GM20000 (cell line): ENCODE results near the gene OPRL1.
"Not testable (repeated sequence)": the region's sequence is repeated elsewhere in the genome, so short reads cannot be mapped to it uniquely, and the experiment has no call there.

Experiments
- DNase-seq: peaks from one replicate; pipeline ENCODE4 v3.0.0; 2012; ENCODE audit warnings: low spot score
- CTCF ChIP-seq: IDR thresholded peaks from 2 replicates; pipeline ENCODE4 v1.5.1; 2012; ENCODE audit warnings: mild to moderate bottlenecking, control low read depth; ENCODE audit errors: extremely low read depth, missing control alignments

The OPRL1 gene

DNA sequence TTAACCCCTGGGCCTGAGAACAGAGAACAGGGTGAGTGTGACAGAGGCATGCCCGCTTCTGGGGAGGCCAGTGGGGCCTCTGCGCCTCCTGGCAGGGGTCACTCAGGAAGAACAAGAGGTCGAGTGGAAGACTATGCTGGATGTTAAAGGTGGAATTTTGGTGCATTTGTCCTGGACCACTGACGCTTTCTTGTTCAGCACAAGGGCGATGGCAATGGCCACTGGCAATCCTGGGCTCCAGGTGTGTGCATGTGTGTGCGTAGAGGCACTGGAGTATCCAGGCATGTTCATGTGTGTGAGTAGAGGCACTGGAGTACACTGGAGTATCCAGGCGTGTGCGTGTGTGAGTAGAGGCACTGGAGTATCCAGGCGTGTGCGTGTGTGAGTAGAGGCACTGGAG is 51.0 kb downstream of the OPRL1 start:
- DNase-seq, result no peak
- no peak for TF ChIP-seq CTCF

DNA sequence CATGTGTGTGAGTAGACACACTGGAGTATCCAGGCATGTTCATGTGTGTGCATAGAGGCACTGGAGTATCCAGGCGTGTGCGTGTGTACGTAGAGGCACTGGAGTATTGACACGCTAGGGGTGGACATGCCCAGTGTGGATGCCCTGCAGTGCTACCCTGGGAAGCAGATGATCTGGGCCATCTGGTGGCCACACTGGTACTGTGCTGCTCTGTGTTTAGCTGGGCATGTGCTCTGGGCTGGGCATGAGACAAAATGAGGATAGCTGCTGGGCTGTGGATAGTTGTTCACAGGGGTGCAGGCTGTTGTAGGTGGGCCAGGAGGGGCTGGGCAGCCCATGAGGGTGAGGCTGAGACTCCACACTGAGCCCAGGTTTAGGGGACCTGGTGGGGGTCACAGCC is 51.5 kb downstream of the OPRL1 start:
- no peak for DNase-seq

DNA sequence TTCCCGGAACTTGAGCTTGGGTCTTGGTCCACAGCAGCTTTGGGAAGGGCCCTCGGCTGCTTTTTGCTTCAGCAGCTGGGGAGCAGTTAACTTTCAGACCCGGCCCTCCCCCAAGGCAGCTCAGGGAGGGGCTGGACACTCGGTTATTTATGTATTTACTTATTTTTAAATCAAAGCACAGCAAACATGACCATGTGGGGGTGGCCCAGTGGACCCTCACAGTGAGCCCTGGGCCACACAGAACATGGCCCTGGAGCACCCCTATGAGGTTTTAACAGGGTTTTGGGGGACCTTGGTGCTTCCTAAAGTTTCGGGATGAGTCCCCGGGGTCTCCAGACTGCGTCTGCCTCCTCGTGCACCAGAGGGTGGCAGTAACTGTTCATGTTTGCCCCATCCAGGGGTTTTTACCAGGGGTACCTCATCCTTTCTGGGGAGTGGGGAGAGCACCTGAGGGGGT is 54.1 kb downstream of the OPRL1 start:
- no peak for DNase-seq
- TF ChIP-seq CTCF, result no peak

More for the DNA sequence above, 51.5 kb downstream of the OPRL1 start:
- no peak for TF ChIP-seq CTCF

GRCh38 chr20:64134744-64135143 is 54.9 kb downstream of the OPRL1 start:
- not testable (repeated sequence) for DNase-seq

DNA sequence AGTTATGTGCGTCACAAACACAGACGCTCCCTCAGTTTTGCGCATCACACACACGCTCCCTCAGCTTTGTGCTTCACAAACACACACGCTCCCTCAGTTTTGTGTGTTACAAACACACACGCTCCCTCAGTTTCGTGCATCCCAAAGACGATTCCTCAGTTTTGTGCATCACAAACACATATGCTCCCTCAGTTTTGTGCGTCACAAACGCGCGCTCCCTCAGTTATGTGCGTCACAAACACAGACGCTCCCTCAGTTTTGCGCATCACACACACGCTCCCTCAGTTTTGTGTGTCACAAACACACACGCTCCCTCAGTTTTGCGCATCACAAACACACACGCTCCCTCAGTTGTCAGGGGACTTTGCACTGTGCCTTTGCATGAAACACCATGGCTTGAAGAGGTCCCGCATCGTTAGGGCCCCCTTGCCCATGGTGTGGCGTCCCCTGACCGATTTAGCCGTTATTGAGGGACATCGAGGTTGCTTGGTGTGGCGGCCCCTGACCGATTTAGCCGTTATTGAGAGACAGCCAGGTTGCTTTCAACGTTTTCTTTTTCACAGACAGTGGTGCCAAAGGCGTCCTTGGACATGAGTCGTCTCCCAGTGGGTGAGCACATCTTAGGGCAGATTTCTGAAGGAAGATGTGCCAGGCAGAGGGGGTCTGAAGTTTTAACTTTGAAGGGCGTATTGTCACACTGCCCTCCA is 56.3 kb downstream of the OPRL1 start:
- TF ChIP-seq CTCF, result no peak
- no peak for DNase-seq

- no peak for DNase-seq
- no peak for TF ChIP-seq CTCF
Observed at GRCh38 chr20:64137598-64138031, 57.7 kb downstream of the OPRL1 start.

DNA sequence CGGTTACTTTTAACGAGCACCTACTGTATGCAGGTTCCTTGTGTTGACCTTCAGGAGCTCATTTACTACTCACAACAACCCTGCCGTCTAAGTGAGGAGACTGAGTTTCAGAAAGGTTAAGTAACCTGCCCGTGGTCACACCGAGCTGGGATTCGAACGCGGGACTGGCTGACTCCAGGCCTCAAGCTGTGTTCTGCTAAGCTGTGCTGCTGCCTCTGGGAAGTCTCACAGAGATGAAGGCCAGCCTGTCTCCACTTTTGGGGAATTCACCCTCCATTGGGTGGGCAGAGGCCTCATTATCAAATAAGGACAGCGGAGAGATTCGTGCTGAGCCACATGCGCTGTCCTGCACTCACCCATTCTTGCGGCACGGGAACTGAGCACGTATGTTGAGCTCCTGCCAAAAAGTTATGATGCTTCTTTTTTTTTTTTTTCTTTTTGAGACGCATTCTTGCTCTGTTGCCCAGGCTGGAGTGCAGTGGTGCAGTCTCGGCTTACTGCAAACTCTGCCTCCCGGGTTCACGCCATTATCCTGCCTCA is 58.5 kb downstream of the OPRL1 start:
- DNase-seq, result no peak
- no peak for TF ChIP-seq CTCF
